OCI-LY3 (cell line): ENCODE data around the gene LAMC2.

Experiments used
- EZH2phosphoT487 ChIP-seq: fragments of 200-600 bp; shearing (Covaris generic); IDR thresholded peaks from 2 replicates; pipeline ENCODE4 v1.6.1; 2018; ENCODE audit warnings: antibody characterized with exemption, mixed run types, low read depth
- TF ChIP-seq, protein P1 (sequence below): fragments of 200-600, 300-600 bp; sonication (generic); IDR thresholded peaks from 2 replicates; pipeline ENCODE4 v1.5.1; 2014; ENCODE audit warnings: antibody characterized with exemption, low read length, low read depth

DNA sequence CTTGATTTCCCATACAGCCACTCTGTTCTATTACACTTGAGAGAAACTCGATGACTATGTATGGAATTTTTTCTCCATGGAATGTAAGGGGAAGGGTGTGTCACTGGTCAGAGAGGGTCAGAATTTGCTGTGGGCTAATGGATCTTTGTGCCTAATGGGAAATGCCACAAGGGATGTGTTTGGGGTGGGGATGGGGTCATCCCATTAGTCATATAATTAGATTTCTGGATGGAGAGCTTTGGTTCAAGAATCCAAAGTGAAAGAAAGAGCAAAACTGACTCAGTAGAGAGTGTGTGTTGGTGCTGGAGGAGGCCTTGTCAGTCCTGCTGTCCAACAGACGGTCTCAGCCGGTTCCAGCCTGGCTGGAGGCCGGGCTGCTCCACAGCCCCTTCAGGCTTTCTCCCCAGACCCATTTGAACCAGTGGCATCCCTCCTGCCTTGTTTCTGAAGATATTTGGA lies 86.4 kb downstream of the LAMC2 start:
- TF ChIP-seq, protein P1, sequence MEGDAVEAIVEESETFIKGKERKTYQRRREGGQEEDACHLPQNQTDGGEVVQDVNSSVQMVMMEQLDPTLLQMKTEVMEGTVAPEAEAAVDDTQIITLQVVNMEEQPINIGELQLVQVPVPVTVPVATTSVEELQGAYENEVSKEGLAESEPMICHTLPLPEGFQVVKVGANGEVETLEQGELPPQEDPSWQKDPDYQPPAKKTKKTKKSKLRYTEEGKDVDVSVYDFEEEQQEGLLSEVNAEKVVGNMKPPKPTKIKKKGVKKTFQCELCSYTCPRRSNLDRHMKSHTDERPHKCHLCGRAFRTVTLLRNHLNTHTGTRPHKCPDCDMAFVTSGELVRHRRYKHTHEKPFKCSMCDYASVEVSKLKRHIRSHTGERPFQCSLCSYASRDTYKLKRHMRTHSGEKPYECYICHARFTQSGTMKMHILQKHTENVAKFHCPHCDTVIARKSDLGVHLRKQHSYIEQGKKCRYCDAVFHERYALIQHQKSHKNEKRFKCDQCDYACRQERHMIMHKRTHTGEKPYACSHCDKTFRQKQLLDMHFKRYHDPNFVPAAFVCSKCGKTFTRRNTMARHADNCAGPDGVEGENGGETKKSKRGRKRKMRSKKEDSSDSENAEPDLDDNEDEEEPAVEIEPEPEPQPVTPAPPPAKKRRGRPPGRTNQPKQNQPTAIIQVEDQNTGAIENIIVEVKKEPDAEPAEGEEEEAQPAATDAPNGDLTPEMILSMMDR = no peak
- no peak for TF ChIP-seq EZH2phosphoT487
